ENCODE data around the gene NXT1.

Gene NXT1

DNA sequence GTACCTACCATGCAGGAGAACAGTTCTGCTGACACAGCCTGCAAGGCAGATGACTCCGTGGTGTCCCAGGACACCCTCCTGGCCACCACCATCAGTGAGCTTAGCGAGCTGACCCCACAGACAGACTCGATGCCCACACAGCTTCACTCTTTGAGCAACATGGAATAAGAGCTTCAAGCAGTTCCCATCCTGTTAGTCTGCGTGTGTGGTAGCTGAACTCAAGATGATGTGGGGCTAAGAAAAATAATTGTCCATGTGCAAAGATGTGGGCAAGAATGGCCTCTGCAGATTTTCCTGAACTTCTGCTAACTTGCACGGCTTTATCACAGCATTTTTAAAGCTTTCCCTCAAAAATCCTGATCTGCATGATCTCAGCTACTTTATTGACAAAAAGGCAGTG lies 19.7 kb downstream of the NXT1 start:
- Histone ChIP-seq H4K20me1 (ENCODE audit: insufficient read depth, low read length) (0 out of 2 replicates have a peak, but pooled peaks cover 2% of the 10 kb centered on the region), H3K27ac (ENCODE audit: low read depth, low read length, poor library complexity, severe bottlenecking) (no peak overlapping the region), H3K79me2 (ENCODE audit: insufficient read depth, low read length) (peaks cover 30% of the 10 kb centered on the region), H3K9me2 (ENCODE audit: low read depth, low read length) (no peaks in the 10 kb centered on the region), H3K4me3 (ENCODE audit: low read depth, low read length, poor library complexity, severe bottlenecking) (no peak overlapping the region), H3F3A (ENCODE audit: insufficient read depth, low read length) (no peaks in the 10 kb centered on the region), H3K4me1 (ENCODE audit: insufficient read depth, low read length, severe bottlenecking) (peaks cover 26% of the 10 kb centered on the region), H3K27me3 (ENCODE audit: insufficient read depth, low read length) (no peaks in the 10 kb centered on the region), H3K4me2 (ENCODE audit: low read length) (no peak overlapping the region), H3K36me3 (ENCODE audit: insufficient read depth, low read length) (peaks cover 97% of the 10 kb centered on the region), H3K9me3 (ENCODE audit: low read length) (0 out of 2 replicates have a peak, but pooled peaks cover under 1% of the 10 kb centered on the region), H2AFZ (ENCODE audit: low read length) (no peak overlapping the region), H3K9ac (ENCODE audit: low read length) (no peak overlapping the region)
- TF ChIP-seq EZH2 (IDR thresholded peaks at IDR 0.05; ENCODE audit: borderline replicate concordance, low read length) (no peak), CTCF (IDR thresholded peaks at IDR 0.05; ENCODE audit: low read length) (no peak)

- Histone ChIP-seq H3K9me3 (ENCODE audit: low read length) (0 out of 2 replicates have a peak, but pooled peaks cover 3% of the 10 kb centered on the region), H3K4me1 (ENCODE audit: insufficient read depth, low read length, severe bottlenecking) (peaks cover 21% of the 10 kb centered on the region), H2AFZ (ENCODE audit: low read length) (no peak overlapping the region), H4K20me1 (ENCODE audit: insufficient read depth, low read length) (0 out of 2 replicates have a peak, but pooled peaks cover 2% of the 10 kb centered on the region), H3K4me3 (ENCODE audit: low read depth, low read length, poor library complexity, severe bottlenecking) (no peak overlapping the region), H3K36me3 (ENCODE audit: insufficient read depth, low read length) (peaks cover 97% of the 10 kb centered on the region), H3K27ac (ENCODE audit: low read depth, low read length, poor library complexity, severe bottlenecking) (no peak overlapping the region), H3K27me3 (ENCODE audit: insufficient read depth, low read length) (no peaks in the 10 kb centered on the region), H3F3A (ENCODE audit: insufficient read depth, low read length) (no peaks in the 10 kb centered on the region), H3K79me2 (ENCODE audit: insufficient read depth, low read length) (peaks cover 28% of the 10 kb centered on the region), H3K4me2 (ENCODE audit: low read length) (no peak overlapping the region), H3K9me2 (ENCODE audit: low read depth, low read length) (no peaks in the 10 kb centered on the region), H3K9ac (ENCODE audit: low read length) (no peak overlapping the region)
- no peak for TF ChIP-seq EZH2 (IDR thresholded peaks at IDR 0.05; ENCODE audit: borderline replicate concordance, low read length)
- TF ChIP-seq CTCF (IDR thresholded peaks at IDR 0.05; ENCODE audit: low read length) = no peak
Measured at GRCh38 chr20:23370873-23371272, 20.3 kb downstream of the NXT1 start.

GRCh38 chr20:23371496-23371895 lies 20.9 kb downstream of the NXT1 start:
- no peak overlapping the region for H3K9ac ChIP-seq (ENCODE audit: low read length)
- no peaks in the 10 kb centered on the region for H3K27me3 ChIP-seq (ENCODE audit: insufficient read depth, low read length)
- peaks cover 98% of the 10 kb centered on the region for H3K36me3 ChIP-seq (ENCODE audit: insufficient read depth, low read length)
- no peak overlapping the region for H3K4me3 ChIP-seq (ENCODE audit: low read depth, low read length, poor library complexity, severe bottlenecking)
- H2AFZ ChIP-seq (ENCODE audit: low read length) = no peak overlapping the region
- H3K9me2 ChIP-seq (ENCODE audit: low read depth, low read length) = no peaks in the 10 kb centered on the region
- 0 out of 2 replicates have a peak, but pooled peaks cover 3% of the 10 kb centered on the region for H3K9me3 ChIP-seq (ENCODE audit: low read length)
- H3K4me1 ChIP-seq (ENCODE audit: insufficient read depth, low read length, severe bottlenecking) = peaks cover 15% of the 10 kb centered on the region
- no peak overlapping the region for H3K4me2 ChIP-seq (ENCODE audit: low read length)
- peaks cover 22% of the 10 kb centered on the region for H3K79me2 ChIP-seq (ENCODE audit: insufficient read depth, low read length)
- 0 out of 2 replicates have a peak, but pooled peaks cover 2% of the 10 kb centered on the region for H4K20me1 ChIP-seq (ENCODE audit: insufficient read depth, low read length)
- H3K27ac ChIP-seq (ENCODE audit: low read depth, low read length, poor library complexity, severe bottlenecking) = no peak overlapping the region
- no peaks in the 10 kb centered on the region for H3F3A ChIP-seq (ENCODE audit: insufficient read depth, low read length)
- no peak for TF ChIP-seq EZH2 (IDR thresholded peaks at IDR 0.05; ENCODE audit: borderline replicate concordance, low read length)
- no peak for TF ChIP-seq CTCF (IDR thresholded peaks at IDR 0.05; ENCODE audit: low read length)

All from OCI-LY1 (cell line).